Astrocyte (in vitro differentiated cells and primary cell): ENCODE data around the gene INPP5K. TPM values are rescaled to one million over a fixed set of nuclear protein-coding genes. Genes with fewer than 3 reads are reported as not detected.

Experiments
- DNase-seq: peaks from one replicate; pipeline ENCODE4 v3.0.0-alpha.2; 2010; ENCODE audit warnings: low read depth
- FAIRE-seq: peaks from 2 replicates; lab custom pipeline; 2011; peaks lifted over from hg19 to GRCh38; lab: Jason Lieb, UNC
- H2AFZ ChIP-seq: 2 replicates; pipeline ENCODE4 v1.6.0; 2012; ENCODE audit warnings: low read depth, low read length, inconsistent platforms
- H3K27ac ChIP-seq: 2 replicates; pipeline ENCODE4 v1.5.1; 2011; ENCODE audit warnings: low read depth, low read length, inconsistent platforms
- H3K27me3 ChIP-seq: 2 replicates; pipeline ENCODE4 v1.6.0; 2011; ENCODE audit warnings: low read length, inconsistent platforms; ENCODE audit not compliant: insufficient read depth
- H3K36me3 ChIP-seq: 2 replicates; pipeline ENCODE4 v1.5.1; 2011; ENCODE audit warnings: low read length, inconsistent platforms; ENCODE audit not compliant: insufficient read depth
- H3K4me1 ChIP-seq: 2 replicates; pipeline ENCODE4 v1.5.1; 2011; ENCODE audit warnings: low read length, inconsistent platforms; ENCODE audit not compliant: insufficient read depth
- H3K4me2 ChIP-seq: 2 replicates; pipeline ENCODE4 v1.6.0; 2012; ENCODE audit warnings: low read length, inconsistent platforms
- H3K4me3 ChIP-seq: 2 replicates; pipeline ENCODE4 v1.5.1; 2011; ENCODE audit warnings: low read depth, mild to moderate bottlenecking, low read length, inconsistent platforms; ENCODE audit not compliant: insufficient read depth
- H3K79me2 ChIP-seq: 2 replicates; pipeline ENCODE4 v1.6.0; 2012; ENCODE audit warnings: mild to moderate bottlenecking, low read length, inconsistent platforms; ENCODE audit not compliant: insufficient read depth
- H3K9ac ChIP-seq: 2 replicates; pipeline ENCODE4 v1.6.0; 2012; ENCODE audit warnings: mild to moderate bottlenecking, low read length, inconsistent platforms
- H3K9me3 ChIP-seq: 2 replicates; pipeline ENCODE4 v1.5.1; 2012; ENCODE audit warnings: low read depth, mild to moderate bottlenecking, low read length, inconsistent platforms; ENCODE audit not compliant: insufficient read depth
- H4K20me1 ChIP-seq: 2 replicates; pipeline ENCODE4 v1.6.0; 2012; ENCODE audit warnings: low read length, inconsistent platforms; ENCODE audit not compliant: insufficient read depth
- H3K27ac Mint-ChIP-seq: one replicate; pipeline ENCODE4 v1.8.0; 2021; ENCODE audit warnings: mild to moderate bottlenecking, mixed read lengths; ENCODE audit not compliant: unreplicated experiment
- H3K27me3 Mint-ChIP-seq: one replicate; pipeline ENCODE4 v1.8.0; 2021; ENCODE audit warnings: low read depth, mixed read lengths; ENCODE audit not compliant: unreplicated experiment
- H3K36me3 Mint-ChIP-seq: one replicate; pipeline ENCODE4 v1.8.0; 2021; ENCODE audit warnings: low read depth, mixed read lengths; ENCODE audit not compliant: unreplicated experiment
- H3K4me1 Mint-ChIP-seq: one replicate; pipeline ENCODE4 v1.8.0; 2021; ENCODE audit warnings: low read depth, mixed read lengths; ENCODE audit not compliant: unreplicated experiment
- H3K4me3 Mint-ChIP-seq: one replicate; pipeline ENCODE4 v1.8.0; 2021; ENCODE audit warnings: mild to moderate bottlenecking, moderate library complexity, mixed read lengths; ENCODE audit not compliant: unreplicated experiment
- H3K9me3 Mint-ChIP-seq: one replicate; pipeline ENCODE4 v1.8.0; 2021; ENCODE audit warnings: mild to moderate bottlenecking, mixed read lengths; ENCODE audit not compliant: unreplicated experiment
- EZH2 ChIP-seq: IDR thresholded peaks from 2 replicates; pipeline ENCODE4 v1.6.1; 2012; ENCODE audit warnings: mild to moderate bottlenecking, low read length, inconsistent platforms; ENCODE audit not compliant: insufficient read depth
- total RNA-seq: library from RNA; stranded (reverse); gene quantifications from 2 replicates; pipeline ENCODE4 v1.2.1, GENCODE V29; 2021
- TF ChIP-seq, protein P1 (sequence below): IDR thresholded peaks from 2 replicates; pipeline ENCODE4 v1.5.1; 2011; ENCODE audit warnings: low read depth, mild to moderate bottlenecking, inconsistent platforms, low read length, moderate library complexity; ENCODE audit not compliant: insufficient read depth

Gene INPP5K
- total RNA-seq, 1 donor from 2014 or later: 26.7 TPM

DNA sequence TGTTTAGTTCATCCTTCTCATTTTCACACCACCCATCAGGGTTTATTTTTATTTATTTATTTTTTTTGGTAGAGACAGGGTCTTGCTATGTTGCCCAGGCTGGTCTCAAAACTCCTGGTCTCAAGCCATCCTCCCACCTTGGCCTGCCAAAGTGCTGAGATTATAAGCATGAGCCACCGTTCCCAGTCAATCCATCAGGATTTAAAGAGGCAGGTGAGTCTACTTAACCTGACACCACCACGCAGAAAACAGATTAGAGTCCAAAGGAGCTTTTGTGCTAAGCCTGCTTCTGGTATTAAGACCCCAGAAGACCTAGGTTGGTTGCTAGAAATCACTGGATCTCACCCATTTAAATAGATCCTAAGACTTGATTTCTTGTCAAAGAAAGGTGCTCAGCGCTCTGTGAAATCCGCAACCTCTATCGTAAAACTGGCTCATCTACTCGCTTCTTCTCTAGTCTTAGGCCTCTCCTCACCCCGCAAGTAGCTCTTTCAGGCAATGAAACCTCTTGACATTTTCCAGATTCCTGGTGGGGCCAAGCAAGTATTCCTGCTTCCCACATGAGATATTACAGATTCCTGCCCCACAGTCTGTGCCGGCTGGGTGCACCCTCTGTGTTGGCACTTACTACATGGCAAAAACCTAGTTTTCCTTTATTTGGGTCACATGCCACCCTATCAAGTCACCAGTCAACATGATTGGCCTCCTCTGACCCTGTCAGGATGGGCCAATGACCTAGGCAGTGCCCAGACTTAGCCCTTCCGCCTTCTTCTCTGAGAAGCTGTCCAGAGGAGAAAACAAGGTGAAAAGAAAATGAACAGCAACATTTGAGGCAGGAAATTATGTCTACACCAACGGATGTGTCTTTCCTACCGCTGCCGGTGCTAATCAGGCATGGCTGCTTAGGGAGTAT is 37.2 kb upstream of the INPP5K start:
- no peaks in the 10 kb centered on the region for H3K27me3 ChIP-seq
- H3K4me1 Mint-ChIP-seq: peaks cover 4% of the 10 kb centered on the region
- DNase-seq: no peak
- TF ChIP-seq, protein P1, sequence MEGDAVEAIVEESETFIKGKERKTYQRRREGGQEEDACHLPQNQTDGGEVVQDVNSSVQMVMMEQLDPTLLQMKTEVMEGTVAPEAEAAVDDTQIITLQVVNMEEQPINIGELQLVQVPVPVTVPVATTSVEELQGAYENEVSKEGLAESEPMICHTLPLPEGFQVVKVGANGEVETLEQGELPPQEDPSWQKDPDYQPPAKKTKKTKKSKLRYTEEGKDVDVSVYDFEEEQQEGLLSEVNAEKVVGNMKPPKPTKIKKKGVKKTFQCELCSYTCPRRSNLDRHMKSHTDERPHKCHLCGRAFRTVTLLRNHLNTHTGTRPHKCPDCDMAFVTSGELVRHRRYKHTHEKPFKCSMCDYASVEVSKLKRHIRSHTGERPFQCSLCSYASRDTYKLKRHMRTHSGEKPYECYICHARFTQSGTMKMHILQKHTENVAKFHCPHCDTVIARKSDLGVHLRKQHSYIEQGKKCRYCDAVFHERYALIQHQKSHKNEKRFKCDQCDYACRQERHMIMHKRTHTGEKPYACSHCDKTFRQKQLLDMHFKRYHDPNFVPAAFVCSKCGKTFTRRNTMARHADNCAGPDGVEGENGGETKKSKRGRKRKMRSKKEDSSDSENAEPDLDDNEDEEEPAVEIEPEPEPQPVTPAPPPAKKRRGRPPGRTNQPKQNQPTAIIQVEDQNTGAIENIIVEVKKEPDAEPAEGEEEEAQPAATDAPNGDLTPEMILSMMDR: no peak
- no peak for TF ChIP-seq EZH2
- H3K9me3 ChIP-seq: no peaks in the 10 kb centered on the region
- peaks cover 48% of the 10 kb centered on the region for H3K79me2 ChIP-seq
- H3K4me3 ChIP-seq: no peak overlapping the region
- H3K9me3 Mint-ChIP-seq: no peaks in the 10 kb centered on the region
- H3K27me3 Mint-ChIP-seq: no peaks in the 10 kb centered on the region
- H3K27ac ChIP-seq: no peak overlapping the region
- H3K9ac ChIP-seq: no peak overlapping the region
- peaks cover 10% of the 10 kb centered on the region for H3K4me1 ChIP-seq
- H3K4me2 ChIP-seq: no peak overlapping the region
- no peak for FAIRE-seq
- H3K36me3 ChIP-seq: peaks cover 31% of the 10 kb centered on the region
- no peak overlapping the region for H2AFZ ChIP-seq
- peaks cover 60% of the 10 kb centered on the region for H4K20me1 ChIP-seq
- H3K27ac Mint-ChIP-seq: no peak overlapping the region
- no peak overlapping the region for H3K4me3 Mint-ChIP-seq
- H3K36me3 Mint-ChIP-seq: peaks cover 40% of the 10 kb centered on the region

DNA sequence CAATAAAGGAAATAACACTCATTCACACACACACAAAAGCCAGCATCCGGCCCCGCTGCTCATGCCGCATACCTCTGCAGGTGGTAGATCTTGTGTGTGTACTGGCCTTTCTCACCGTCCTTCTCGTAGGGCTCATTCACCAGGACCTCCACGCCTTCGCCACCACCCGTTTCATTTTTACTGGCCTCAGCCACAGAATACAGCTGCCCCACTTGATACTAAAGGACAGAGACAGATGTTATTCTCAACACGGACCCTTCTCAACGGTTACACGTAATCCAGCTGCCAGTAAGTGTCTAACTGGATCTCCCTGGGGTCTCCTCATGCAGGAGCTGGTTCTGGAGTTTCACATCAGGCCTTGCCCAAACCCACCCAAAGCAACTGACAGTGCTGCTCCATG is 36.5 kb upstream of the INPP5K start:
- H3K4me1 ChIP-seq: peaks cover 8% of the 10 kb centered on the region
- H4K20me1 ChIP-seq: peaks cover 54% of the 10 kb centered on the region
- Mint-ChIP-seq H3K27ac (no peak overlapping the region), H3K27me3 (no peaks in the 10 kb centered on the region), H3K4me1 (peaks cover 4% of the 10 kb centered on the region), H3K9me3 (no peaks in the 10 kb centered on the region), H3K36me3 (peaks cover 40% of the 10 kb centered on the region), H3K4me3 (no peak overlapping the region)
- no peak overlapping the region for H3K27ac ChIP-seq
- no peaks in the 10 kb centered on the region for H3K9me3 ChIP-seq
- no peak for DNase-seq
- H3K4me2 ChIP-seq: no peak overlapping the region
- FAIRE-seq: no peak
- H3K4me3 ChIP-seq: no peak overlapping the region
- H3K9ac ChIP-seq: no peak overlapping the region
- no peak overlapping the region for H2AFZ ChIP-seq
- H3K79me2 ChIP-seq: peaks cover 41% of the 10 kb centered on the region
- no peak for TF ChIP-seq EZH2
- TF ChIP-seq, protein P1: no peak
- no peaks in the 10 kb centered on the region for H3K27me3 ChIP-seq
- peaks cover 31% of the 10 kb centered on the region for H3K36me3 ChIP-seq

DNA sequence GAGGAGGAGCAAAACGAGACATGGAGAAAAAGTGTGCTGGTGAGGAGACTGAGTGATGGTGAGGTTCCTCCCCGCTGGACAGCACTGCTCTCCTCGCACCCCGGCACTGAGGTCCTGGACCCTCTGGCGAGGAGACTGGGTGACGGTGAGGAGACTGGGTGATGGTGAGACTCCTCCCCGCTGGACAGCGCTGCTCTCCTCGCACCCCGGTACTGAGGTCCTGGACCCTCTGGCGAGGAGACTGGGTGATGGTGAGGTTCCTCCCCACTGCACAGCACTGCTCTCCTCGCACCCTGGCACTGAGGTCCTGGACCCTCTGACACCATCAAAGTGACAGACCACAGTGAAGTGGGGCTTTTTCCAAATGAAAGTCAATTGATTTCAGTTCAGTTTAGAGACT is 35.3 kb upstream of the INPP5K start:
- no peak overlapping the region for H3K4me2 ChIP-seq
- H3K36me3 ChIP-seq: peaks cover 27% of the 10 kb centered on the region
- DNase-seq: no peak
- H3K27me3 Mint-ChIP-seq: no peaks in the 10 kb centered on the region
- H3K4me3 ChIP-seq: no peak overlapping the region
- no peaks in the 10 kb centered on the region for H3K9me3 Mint-ChIP-seq
- H3K9me3 ChIP-seq: no peaks in the 10 kb centered on the region
- H3K36me3 Mint-ChIP-seq: peaks cover 35% of the 10 kb centered on the region
- peaks cover 44% of the 10 kb centered on the region for H4K20me1 ChIP-seq
- H3K4me1 ChIP-seq: no peaks in the 10 kb centered on the region
- no peak for FAIRE-seq
- no peak overlapping the region for H3K4me3 Mint-ChIP-seq
- H3K79me2 ChIP-seq: peaks cover 32% of the 10 kb centered on the region
- no peak overlapping the region for H2AFZ ChIP-seq
- TF ChIP-seq, protein P1: no peak
- TF ChIP-seq EZH2: no peak
- no peak overlapping the region for H3K9ac ChIP-seq
- no peak overlapping the region for H3K27ac Mint-ChIP-seq
- H3K4me1 Mint-ChIP-seq: peaks cover 1% of the 10 kb centered on the region
- H3K27ac ChIP-seq: no peak overlapping the region
- no peaks in the 10 kb centered on the region for H3K27me3 ChIP-seq
